NCI-H187 (cell line): ENCODE results near the gene RABGAP1L.

ENCODE experiments used
- DNase-seq, 2 experiments: peaks; one replicate each; lab custom pipeline; 2025; lab: John Stamatoyannopoulos, UW

Gene RABGAP1L

DNA sequence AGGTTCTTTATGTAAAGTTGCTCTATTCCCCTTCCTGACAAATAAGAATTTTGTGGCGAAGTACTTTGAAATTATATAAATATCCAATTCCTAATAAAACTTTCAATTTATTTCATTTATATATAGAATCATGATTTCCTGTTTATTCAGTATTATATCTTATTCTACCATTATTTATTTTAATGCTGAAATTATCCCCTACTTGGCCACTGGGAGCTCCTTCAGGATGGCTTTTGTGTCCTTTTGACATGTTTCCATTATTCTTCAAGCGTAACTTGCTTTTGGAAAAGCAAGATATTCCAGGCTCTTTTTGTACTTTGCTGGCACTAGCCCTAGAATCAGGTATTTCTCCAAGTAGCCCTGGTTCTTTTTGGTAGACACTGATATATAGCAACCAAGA is 773.3 kb downstream of the RABGAP1L start:
- DNase-seq, result no peak

DNA sequence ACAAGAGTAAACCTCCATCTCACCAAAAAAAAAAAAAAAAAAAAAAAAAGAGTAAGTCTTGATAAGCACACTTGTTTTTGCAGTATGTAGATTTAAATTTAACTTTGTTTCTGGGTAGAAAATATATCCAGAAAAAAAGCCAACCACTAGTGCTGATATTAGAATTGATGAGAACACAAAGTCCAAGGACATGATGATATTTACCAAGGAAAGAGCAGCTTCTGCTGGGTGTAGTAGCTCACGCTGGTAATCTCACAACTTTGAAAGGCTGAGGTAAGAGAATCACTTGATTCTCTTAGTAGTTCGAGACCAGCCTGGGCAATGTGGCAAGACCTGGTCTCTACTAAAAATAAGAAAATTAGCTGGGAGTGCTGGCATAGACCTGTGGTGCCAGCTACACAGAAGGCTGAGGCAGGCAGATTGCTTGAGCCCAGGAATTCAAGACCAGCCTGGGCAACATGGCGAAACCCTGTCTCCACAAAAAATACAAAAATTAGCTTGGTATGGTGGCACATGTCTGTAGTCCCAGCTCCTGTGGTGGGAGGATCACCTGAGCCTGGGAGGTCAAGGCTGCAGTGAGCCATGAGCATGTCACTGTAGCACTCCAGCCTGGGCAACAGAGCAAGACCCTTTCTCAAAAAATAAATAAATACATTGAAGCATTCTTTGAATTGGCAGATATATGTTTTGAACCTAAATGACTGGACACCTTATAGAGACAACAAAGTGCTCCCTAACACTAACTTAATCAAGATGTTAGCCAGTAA is 776.8 kb downstream of the RABGAP1L start:
- no peak for DNase-seq

DNA sequence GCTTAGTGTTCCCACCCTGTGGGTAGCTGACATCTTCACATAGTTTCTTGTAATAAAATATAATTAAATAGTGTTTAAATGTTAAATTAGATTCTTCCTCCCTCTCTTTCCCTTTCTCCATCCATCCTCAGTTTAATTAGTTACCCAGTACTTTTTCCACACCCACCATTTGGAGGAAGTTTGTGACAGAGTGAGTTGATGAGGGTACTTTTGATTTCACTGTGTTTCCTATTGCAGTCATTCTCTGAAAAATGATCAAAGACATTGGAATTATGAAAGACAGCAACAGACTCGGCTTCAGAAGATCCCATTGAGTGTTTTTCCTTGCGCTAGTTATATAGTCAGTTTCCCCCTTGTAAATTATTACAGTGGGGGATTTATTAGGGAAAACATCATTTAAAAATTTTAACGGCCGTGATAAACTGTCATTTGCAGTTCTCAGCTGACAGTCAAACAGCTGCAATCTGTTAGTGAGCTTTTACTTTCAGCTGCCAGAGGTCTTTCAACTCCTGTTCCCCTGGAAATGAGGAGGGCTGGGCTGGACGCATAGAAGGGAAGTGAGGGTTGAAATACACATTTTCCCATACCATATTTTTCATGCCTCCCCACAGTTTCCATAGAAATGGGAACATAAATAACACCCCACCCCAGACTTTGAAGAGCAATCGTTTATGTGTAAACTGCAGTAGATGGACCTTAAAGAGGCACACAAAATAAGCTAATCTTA is 779.1 kb downstream of the RABGAP1L start:
- no peak for DNase-seq

DNA sequence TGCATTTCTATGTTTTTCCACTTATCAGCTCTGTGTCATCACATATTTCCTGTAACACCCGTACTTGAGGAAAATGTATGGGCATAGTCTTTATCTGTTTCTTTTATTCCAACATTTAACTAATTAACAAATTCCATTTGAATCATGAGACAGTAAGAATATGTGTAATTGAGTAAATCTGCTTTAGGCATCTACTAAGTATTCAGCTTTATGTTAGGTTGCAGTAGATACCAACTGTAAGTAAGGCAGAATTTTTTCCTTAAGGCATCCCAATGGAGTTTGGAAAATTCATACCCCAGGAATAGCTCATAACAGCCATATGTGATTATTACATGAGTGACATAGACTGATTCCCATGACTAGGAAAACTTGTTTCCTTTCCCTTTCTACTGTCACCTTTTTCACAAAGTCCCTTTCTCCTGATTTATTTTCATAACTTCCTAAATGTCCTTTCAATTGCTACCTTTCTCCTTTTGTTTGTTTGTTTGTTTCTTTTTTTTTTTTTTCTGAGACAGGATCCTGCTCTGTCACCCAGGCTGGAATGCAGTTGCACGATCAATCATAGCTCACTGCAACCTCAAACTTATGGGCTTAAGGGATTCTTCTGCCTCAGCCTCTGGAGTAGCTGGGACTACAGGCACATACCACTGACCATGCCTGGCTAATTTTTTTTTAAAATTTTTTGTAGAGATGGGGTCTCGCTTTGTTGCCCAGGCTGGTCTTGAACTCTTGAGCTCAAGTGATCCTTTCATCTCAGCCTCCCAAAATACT is 780.6 kb downstream of the RABGAP1L start:
- DNase-seq, result no peak

- DNase-seq, result no peak
Measured at GRCh38 chr1:174940646-174941175, 781.4 kb downstream of the RABGAP1L start.

DNA sequence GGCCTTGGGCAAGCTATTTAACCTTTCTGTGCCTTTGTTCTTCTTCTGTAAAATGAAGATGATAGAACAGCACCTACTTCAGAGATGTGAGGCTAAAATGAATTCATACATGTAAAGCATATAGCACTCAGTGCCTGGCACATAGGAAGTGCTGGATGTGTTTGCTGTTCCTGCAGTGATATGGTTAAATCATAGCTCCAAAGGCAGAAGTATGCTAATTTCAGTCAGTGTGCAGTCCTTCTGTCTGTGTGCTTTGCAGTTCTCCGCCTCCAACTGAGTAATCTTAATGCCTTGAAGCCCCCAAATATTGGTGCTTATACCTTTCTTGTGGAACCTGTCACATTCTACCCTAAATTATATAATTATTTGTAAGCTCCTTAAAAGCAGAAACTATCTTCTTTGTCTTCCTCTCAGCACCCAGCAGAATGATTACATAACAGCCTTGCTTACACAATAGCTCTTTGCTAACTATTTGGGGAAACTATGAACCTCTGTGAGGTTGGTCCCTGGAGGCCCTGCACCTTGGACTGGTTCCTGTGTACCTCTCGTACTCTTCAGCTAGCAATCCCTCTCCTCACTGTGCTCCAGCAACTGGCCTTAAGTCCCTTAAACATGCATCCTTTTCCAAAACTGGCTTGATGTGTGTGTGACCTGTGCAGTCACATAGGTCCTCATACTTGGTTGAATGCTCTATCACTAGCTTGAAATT is 783.4 kb downstream of the RABGAP1L start:
- no peak for DNase-seq

DNA sequence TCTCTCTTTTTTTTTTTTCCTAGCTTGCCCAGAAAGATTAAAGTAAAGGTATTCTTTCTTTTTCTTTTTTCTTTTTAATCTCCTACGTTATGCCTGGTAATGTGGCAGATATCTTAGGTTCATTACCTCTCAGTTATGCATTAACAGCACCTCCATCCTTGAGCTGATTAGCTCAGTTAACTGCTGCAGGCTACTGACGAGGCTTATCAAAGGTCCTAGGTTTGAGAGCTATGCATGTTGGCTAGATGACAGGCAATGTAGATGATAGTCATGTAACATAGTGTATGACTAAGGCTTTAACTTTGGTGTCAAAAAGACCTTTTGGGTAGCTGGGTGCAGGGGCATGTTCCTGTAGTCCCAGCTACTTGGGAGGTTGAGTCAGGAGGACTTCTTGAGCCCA is 786.7 kb downstream of the RABGAP1L start:
- no peak for DNase-seq

GRCh38 chr1:174949061-174949460 is 789.7 kb downstream of the RABGAP1L start:
- DNase-seq, result no peak

- no peak for DNase-seq
Measured at GRCh38 chr1:174949645-174950044, 790.3 kb downstream of the RABGAP1L start.

- no peak for DNase-seq
Measured at GRCh38 chr1:174953285-174954072, 794.2 kb downstream of the RABGAP1L start.

- peak; percentile 27 to 37 for DNase-seq
Measured at GRCh38 chr1:174954073-174954460, 794.7 kb downstream of the RABGAP1L start.

DNA sequence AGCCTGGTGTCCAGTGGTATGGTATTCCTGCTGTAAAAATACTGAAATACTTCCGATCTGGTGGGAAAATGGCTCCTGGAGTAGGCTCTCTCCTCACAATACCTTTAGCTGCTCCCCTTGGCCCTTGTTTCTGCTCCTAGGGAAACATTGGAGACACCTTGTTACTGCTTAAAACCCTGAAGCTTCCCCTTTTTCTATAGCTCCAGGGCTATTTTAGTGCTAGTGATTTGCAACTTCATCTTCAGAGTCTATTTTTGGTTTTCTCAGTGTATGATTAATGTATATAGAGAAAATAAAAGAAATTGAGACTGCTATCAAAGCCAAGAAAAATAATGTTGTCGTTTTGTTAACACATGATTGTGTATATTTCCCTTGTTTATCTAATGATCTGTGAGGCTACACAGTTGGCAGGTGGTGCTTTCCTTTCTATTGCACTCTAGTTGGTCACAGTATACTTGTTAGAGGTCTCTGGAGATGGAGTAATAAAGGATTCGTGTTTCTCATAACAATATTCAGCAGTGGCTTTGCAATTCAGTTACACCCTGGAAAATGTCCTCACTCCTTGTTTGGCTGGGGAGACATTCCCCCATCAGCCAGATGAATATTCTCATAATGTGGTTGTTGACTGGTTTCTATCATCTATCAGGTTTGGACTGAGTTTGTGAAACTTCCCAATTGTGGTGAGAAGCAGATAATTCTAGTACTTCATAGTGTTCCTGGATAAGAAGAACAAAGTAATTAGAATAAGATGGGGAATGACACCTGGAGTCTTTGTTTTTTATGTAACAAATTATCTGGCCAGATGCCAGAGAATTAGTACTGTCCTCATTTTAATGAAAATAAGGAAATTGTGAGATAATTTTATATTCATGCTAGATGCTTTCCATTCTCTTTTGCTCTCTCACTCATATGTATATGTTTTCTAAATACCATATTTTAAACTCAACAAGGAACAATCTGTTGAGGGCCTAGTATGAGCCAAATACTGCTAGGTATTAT is 795.6 kb downstream of the RABGAP1L start:
- DNase-seq, result peak; percentile 73 to 88

DNA sequence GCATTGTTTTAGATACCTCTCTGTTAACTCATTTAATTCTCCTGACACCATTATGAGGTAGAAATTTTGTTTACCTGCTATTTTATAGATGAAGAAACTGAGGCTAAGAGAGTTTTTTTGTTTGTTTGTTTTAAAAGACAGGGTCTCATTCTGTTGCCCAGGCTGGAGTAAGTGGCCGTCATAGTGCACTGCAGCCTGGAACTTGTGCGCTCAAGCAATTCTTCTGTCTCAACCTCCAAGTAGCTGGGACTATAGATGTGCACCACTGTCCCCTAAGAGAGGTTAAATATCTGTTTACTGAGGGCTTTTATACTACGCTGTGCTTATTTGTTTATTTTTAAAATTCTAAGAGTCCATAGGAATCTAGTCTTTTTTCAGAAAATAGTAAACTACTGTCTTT is 796.8 kb downstream of the RABGAP1L start:
- no peak for DNase-seq

DNA sequence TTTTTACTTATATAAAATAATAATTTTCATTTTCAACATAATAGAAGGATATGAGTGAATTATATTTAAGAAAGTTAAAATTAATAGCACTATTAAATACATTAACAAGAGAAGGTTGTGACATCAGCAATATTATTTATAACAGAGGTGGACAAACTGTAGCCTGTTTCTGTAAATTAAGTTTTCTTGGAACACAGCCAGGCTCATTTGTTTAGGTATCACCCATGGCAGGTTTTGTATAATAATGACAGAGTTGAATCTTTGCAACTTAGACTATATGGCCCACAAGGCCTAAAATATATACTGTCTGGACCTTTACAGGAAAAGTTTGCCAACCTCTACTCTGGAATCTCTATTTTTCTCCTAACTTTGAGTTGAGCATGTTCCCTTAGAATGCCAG is 797.7 kb downstream of the RABGAP1L start:
- no peak for DNase-seq

DNA sequence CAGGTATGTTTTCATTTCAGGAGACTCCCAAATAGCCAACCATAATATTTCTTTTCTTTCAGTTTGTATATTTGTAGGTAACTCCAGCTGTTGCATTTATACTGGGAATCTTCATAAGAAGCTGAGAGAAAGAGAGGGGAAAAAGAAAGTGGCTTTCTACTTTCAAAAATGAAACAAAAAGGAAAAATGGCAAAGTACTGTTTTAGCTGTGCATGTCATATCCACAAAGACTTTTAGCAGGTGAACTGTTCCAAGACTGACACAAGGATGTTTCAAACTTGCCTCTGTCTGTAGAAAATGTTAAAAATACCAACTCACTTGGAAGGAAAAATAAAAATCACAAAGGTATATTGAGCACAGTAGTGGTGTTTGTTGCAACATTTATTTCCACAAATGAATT is 798.5 kb downstream of the RABGAP1L start:
- DNase-seq, result no peak

- no peak for DNase-seq
Measured at GRCh38 chr1:174958396-174958795, 799.1 kb downstream of the RABGAP1L start.

- DNase-seq, result no peak
Measured at GRCh38 chr1:174960362-174960761, 801.0 kb downstream of the RABGAP1L start.

- DNase-seq, result peak in 1 of 2 experiments; percentile 15
Measured at GRCh38 chr1:174963529-174964125, 804.3 kb downstream of the RABGAP1L start.

DNA sequence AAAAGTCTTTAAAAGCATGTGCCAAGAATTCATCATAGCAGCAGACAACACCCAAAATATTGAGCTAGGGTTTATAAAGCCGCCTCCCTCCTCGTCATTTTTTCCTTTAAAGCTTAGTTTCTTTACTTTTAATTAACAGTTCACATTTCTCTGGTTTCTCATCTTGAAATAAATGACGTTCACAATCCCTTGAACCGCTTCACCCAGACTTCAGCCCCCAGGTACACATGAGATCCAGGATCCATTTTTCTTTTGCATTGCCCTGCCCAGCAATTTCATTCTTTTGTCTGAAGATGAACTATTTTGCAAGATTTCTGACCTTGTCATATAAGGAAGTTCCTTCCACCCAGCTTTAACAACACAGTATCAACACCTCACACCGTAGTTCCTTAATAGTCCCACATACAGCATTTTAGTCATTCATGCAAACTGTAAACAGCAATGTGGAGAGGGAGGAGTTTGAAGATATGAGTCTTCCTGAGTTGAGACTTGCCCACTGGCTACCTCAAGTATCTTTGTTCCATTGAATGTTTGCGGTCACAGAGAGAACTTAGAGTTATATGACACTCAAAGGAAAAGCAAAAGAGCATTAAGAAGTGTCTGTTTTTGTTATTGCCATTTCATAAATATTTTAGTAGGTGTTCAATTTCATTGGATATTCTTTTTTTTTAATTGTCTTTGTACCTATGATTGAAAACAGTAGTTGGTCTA is 805.1 kb downstream of the RABGAP1L start:
- peak; percentile 50 to 63 for DNase-seq
